ENCODE data around the gene C1orf116. TPM values are rescaled to one million over a fixed set of nuclear protein-coding genes. Genes with fewer than 3 reads are reported as not detected.

The C1orf116 gene
- polyA plus RNA-seq, 1 donor from 2014 or later, result not detected

DNA sequence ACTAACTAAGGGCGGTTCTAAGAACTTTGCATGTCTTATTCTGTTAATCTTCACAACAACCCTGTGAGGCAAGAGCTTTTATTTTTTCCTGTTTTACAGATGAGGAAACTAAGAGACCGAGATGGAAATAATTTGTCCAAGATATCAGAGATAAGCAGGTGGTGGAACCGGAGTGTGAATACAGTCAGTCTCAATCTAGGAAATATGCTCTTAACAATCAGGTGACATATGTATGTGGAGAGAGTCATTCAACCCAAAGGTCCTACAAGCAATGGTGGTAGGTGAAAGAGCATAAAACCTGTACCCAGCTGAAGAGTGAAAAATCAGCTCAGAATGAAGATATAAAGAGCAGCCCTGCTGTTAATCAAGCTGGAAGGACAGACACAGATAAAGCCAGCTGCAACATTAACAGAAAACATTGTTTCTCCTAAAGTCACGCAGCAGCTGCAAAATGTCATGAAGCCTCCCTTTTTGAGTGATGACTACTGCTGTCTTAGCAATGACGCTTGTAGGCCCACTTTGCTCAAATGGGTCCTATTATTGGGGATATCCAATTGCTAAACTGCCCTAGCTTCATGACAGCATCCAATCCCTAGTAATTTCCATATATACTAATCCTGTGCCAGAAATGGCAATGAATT is 31.8 kb downstream of the C1orf116 start:
- H3K4me2 ChIP-seq (ENCODE audit: low read length), result no peak overlapping the region
- H3K4me3 ChIP-seq (ENCODE audit: low read length), result no peak overlapping the region
- H3K79me2 ChIP-seq (replicated peaks; ENCODE audit: insufficient read depth, low read length), result no peaks in the 10 kb centered on the region
- no peaks in the 10 kb centered on the region for H3F3A ChIP-seq (ENCODE audit: insufficient read depth, low read length, poor library complexity, severe bottlenecking)
- H3K9me2 ChIP-seq (ENCODE audit: insufficient read depth, low read length), result no peaks in the 10 kb centered on the region
- H2AFZ ChIP-seq (ENCODE audit: low read depth, low read length), result no peak overlapping the region
- H3K36me3 ChIP-seq (ENCODE audit: insufficient read depth, low read length), result no peaks in the 10 kb centered on the region
- H3K9me3 ChIP-seq (ENCODE audit: low read length), result no peaks in the 10 kb centered on the region
- H3K9ac ChIP-seq (ENCODE audit: low read length), result no peak overlapping the region
- no peaks in the 10 kb centered on the region for H3K27me3 ChIP-seq (ENCODE audit: insufficient read depth, low read depth, low read length)
- TF ChIP-seq SMC3 (conservative IDR thresholded peaks at IDR 0.05; ENCODE audit: poor library complexity), result no peak
- TF ChIP-seq POLR2AphosphoS5 (IDR thresholded peaks at IDR 0.05), result no peak
- TF ChIP-seq TAF1 (IDR thresholded peaks at IDR 0.05; ENCODE audit: low read depth), result no peak
- no peak for TF ChIP-seq RAD21 (conservative IDR thresholded peaks at IDR 0.05)
- no peak for TF ChIP-seq EP300 (conservative IDR thresholded peaks at IDR 0.05; ENCODE audit: poor library complexity, severe bottlenecking)
- no peak for TF ChIP-seq EZH2 (IDR thresholded peaks at IDR 0.05; ENCODE audit: borderline replicate concordance, insufficient read depth, low read length, poor library complexity, severe bottlenecking)
- TF ChIP-seq MXI1 (conservative IDR thresholded peaks at IDR 0.05; ENCODE audit: poor library complexity, severe bottlenecking), result no peak
- TF ChIP-seq CTCF (IDR thresholded peaks at IDR 0.05; ENCODE audit: poor library complexity, severe bottlenecking), result no peak
- TF ChIP-seq, protein P1, sequence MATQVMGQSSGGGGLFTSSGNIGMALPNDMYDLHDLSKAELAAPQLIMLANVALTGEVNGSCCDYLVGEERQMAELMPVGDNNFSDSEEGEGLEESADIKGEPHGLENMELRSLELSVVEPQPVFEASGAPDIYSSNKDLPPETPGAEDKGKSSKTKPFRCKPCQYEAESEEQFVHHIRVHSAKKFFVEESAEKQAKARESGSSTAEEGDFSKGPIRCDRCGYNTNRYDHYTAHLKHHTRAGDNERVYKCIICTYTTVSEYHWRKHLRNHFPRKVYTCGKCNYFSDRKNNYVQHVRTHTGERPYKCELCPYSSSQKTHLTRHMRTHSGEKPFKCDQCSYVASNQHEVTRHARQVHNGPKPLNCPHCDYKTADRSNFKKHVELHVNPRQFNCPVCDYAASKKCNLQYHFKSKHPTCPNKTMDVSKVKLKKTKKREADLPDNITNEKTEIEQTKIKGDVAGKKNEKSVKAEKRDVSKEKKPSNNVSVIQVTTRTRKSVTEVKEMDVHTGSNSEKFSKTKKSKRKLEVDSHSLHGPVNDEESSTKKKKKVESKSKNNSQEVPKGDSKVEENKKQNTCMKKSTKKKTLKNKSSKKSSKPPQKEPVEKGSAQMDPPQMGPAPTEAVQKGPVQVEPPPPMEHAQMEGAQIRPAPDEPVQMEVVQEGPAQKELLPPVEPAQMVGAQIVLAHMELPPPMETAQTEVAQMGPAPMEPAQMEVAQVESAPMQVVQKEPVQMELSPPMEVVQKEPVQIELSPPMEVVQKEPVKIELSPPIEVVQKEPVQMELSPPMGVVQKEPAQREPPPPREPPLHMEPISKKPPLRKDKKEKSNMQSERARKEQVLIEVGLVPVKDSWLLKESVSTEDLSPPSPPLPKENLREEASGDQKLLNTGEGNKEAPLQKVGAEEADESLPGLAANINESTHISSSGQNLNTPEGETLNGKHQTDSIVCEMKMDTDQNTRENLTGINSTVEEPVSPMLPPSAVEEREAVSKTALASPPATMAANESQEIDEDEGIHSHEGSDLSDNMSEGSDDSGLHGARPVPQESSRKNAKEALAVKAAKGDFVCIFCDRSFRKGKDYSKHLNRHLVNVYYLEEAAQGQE (IDR thresholded peaks at IDR 0.05; ENCODE audit: borderline replicate concordance), result no peak
- H4K20me1 ChIP-seq (ENCODE audit: insufficient read depth), result no peaks in the 10 kb centered on the region
- H3K27ac ChIP-seq (ENCODE audit: low read length), result no peak overlapping the region

DNA sequence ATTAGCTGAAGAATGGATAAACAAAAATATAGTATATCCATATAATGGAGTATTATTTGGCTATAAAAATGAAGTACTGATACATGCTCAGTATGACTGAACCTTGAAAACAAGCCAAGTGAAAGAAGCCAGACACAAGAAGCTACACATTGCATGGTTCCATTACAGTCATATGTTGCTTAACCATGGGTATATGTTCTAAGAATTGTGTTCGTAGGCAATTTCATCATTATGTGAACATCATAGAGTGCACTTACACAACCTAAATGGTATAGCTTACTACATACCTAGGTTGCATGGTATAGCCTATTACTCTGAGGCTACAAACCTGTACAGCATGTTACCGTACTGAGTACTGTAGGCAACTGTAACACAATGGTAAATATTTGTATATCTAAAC is 33.7 kb downstream of the C1orf116 start:
- Histone ChIP-seq H2AFZ (ENCODE audit: low read depth, low read length) (no peak overlapping the region), H3K27ac (ENCODE audit: low read length) (no peak overlapping the region)
- TF ChIP-seq, protein P1 (IDR thresholded peaks at IDR 0.05; ENCODE audit: borderline replicate concordance), result no peak
- TF ChIP-seq RAD21 (conservative IDR thresholded peaks at IDR 0.05) (no peak), POLR2AphosphoS5 (IDR thresholded peaks at IDR 0.05) (no peak), TAF1 (IDR thresholded peaks at IDR 0.05; ENCODE audit: low read depth) (no peak), CTCF (IDR thresholded peaks at IDR 0.05; ENCODE audit: poor library complexity, severe bottlenecking) (no peak), SMC3 (conservative IDR thresholded peaks at IDR 0.05; ENCODE audit: poor library complexity) (no peak), EP300 (conservative IDR thresholded peaks at IDR 0.05; ENCODE audit: poor library complexity, severe bottlenecking) (no peak), MXI1 (conservative IDR thresholded peaks at IDR 0.05; ENCODE audit: poor library complexity, severe bottlenecking) (no peak), EZH2 (IDR thresholded peaks at IDR 0.05; ENCODE audit: borderline replicate concordance, insufficient read depth, low read length, poor library complexity, severe bottlenecking) (no peak)

More for the DNA sequence above, 33.7 kb downstream of the C1orf116 start:
- Histone ChIP-seq H3K4me3 (ENCODE audit: low read length) (no peak overlapping the region), H3K9me2 (ENCODE audit: insufficient read depth, low read length) (no peaks in the 10 kb centered on the region), H3K27me3 (ENCODE audit: insufficient read depth, low read depth, low read length) (no peaks in the 10 kb centered on the region), H3K36me3 (ENCODE audit: insufficient read depth, low read length) (no peaks in the 10 kb centered on the region), H3K4me2 (ENCODE audit: low read length) (no peak overlapping the region), H3K79me2 (replicated peaks; ENCODE audit: insufficient read depth, low read length) (no peaks in the 10 kb centered on the region), H3K9me3 (ENCODE audit: low read length) (no peaks in the 10 kb centered on the region), H4K20me1 (ENCODE audit: insufficient read depth) (no peaks in the 10 kb centered on the region), H3F3A (ENCODE audit: insufficient read depth, low read length, poor library complexity, severe bottlenecking) (no peaks in the 10 kb centered on the region), H3K9ac (ENCODE audit: low read length) (no peak overlapping the region)

All from neural cell (in vitro differentiated cells).